HCT116 (cell line): Measurements from ENCODE around the gene LHX5. TPM values are rescaled to one million over a fixed set of nuclear protein-coding genes. Genes with fewer than 3 reads are reported as not detected.

Experiments
- ATAC-seq: fragments of 200-7000 bp; cut with Tn5 transposase; 2 replicates; pipeline ENCODE4 v1.9.1; 2020; ENCODE audit warnings: mild to moderate bottlenecking, moderate library complexity
- BruUV-seq: library from RNA; stranded (reverse); fragments of 400-500 nt; replicated peaks from 2 replicates; lab custom pipeline; 2021; lab: Mats Ljungman, UMichigan
- CTCF ChIA-PET: fragments of 300-600 bp; sonication (Branson Sonifier 250); formaldehyde crosslinking; loops from one replicate; lab custom pipeline; 2021; ENCODE audit warnings: antibody characterized with exemption; lab: Charles Lee
- POLR2A ChIA-PET: fragments of 300-600, 350-600 bp; sonication (Branson Sonifier 250); formaldehyde crosslinking; loops from one replicate; lab custom pipeline; 2021; ENCODE audit warnings: antibody characterized with exemption; lab: Charles Lee
- RAD21 ChIA-PET, 2 experiments: fragments of 300-600 bp; sonication (Branson Sonifier 250); formaldehyde crosslinking; loops; one replicate each; lab custom pipeline; 2023; ENCODE audit warnings: low total read pairs in 2 of 2; ENCODE audit not compliant: uncharacterized antibody in 2 of 2, unreplicated experiment in 2 of 2, low non-redundant PET in 1 of 2; lab: Charles Lee
- DNase-seq: peaks from one replicate; pipeline ENCODE4 v3.0.0-alpha.2; 2010; ENCODE audit warnings: low read depth, low spot score
- H2AFZ ChIP-seq: fragments of 200-600 bp; shearing (Covaris generic), sonication (generic); 2 replicates; pipeline ENCODE4 v1.6.1; 2017; ENCODE audit warnings: low read depth, mixed run types, mixed read lengths, antibody characterized with exemption, low read length; ENCODE audit not compliant: poor library complexity, severe bottlenecking
- H3K27ac ChIP-seq: 2 replicates; pipeline ENCODE4 v1.5.1; 2012; ENCODE audit warnings: low read depth, low read length
- H3K27me3 ChIP-seq: fragments of 200-600 bp; sonication (generic); 2 replicates; pipeline ENCODE4 v1.6.1; 2016; ENCODE audit warnings: mixed run types, low read length, mixed read lengths; ENCODE audit not compliant: insufficient read depth
- H3K36me3 ChIP-seq, 2 experiments: fragments of 200-500 bp in 1 of 2; fragments of 200-600 bp in 1 of 2; sonication (Bioruptor generic) in 1 of 2; sonication (generic) in 1 of 2; 2 replicates each; pipeline versions ENCODE4 v1.5.1 to v1.6.1; 2014 to 2016; ENCODE audit warnings: low read length in 2 of 2, inconsistent platforms in 1 of 2, mixed read lengths in 1 of 2, mixed run types in 1 of 2; ENCODE audit not compliant: insufficient read depth in 2 of 2, control insufficient read depth in 1 of 2
- H3K4me1 ChIP-seq, 2 experiments: fragments of 200-600 bp in 1 of 2; sonication (generic) in 1 of 2; 2 replicates each; pipeline versions ENCODE4 v1.5.1 to v1.6.1; 2012 to 2017; ENCODE audit warnings: low read length in 2 of 2, inconsistent platforms in 1 of 2, mild to moderate bottlenecking in 1 of 2, mixed read lengths in 1 of 2, mixed run types in 1 of 2, moderate library complexity in 1 of 2; ENCODE audit not compliant: insufficient read depth in 2 of 2, control insufficient read depth in 1 of 2
- H3K4me2 ChIP-seq: fragments of 200-600 bp; sonication (generic); 2 replicates; pipeline ENCODE4 v1.6.1; 2017; ENCODE audit warnings: mixed run types, low read length, mixed read lengths
- H3K4me3 ChIP-seq, 2 experiments: fragments of 200-600 bp in 1 of 2; sonication (generic) in 1 of 2; replicated peaks in 1 of 2; 2 replicates each; pipeline ENCODE4 v1.5.1; 2011 to 2016; ENCODE audit warnings: low read length in 2 of 2, control low read depth in 1 of 2, low read depth in 1 of 2, mild to moderate bottlenecking in 1 of 2, mixed read lengths in 1 of 2, mixed run types in 1 of 2
- H3K79me2 ChIP-seq: fragments of 200-600 bp; sonication (generic); 2 replicates; pipeline ENCODE4 v1.6.1; 2017; ENCODE audit warnings: mild to moderate bottlenecking, mixed run types, low read length, moderate library complexity, mixed read lengths; ENCODE audit not compliant: insufficient read depth
- H3K9ac ChIP-seq: fragments of 200-600 bp; sonication (generic); 2 replicates; pipeline ENCODE4 v1.6.1; 2016; ENCODE audit warnings: low read length, mixed read lengths
- H3K9me2 ChIP-seq: fragments of 200-600 bp; sonication (generic), shearing (Covaris generic); 2 replicates; pipeline ENCODE4 v1.6.1; 2017; ENCODE audit warnings: mixed run types, mild to moderate bottlenecking, moderate library complexity; ENCODE audit not compliant: insufficient read depth
- H3K9me3 ChIP-seq, 2 experiments: fragments of 200-500 bp in 1 of 2; fragments of 200-600 bp in 1 of 2; sonication (Bioruptor generic) in 1 of 2; sonication (generic) in 1 of 2; 2 replicates each; pipeline ENCODE4 v1.6.1; 2014 to 2017; ENCODE audit warnings: low read length in 2 of 2, mixed read lengths in 2 of 2, inconsistent platforms in 1 of 2, low read depth in 1 of 2, mild to moderate bottlenecking in 1 of 2, mixed run types in 1 of 2, moderate library complexity in 1 of 2; ENCODE audit not compliant: control insufficient read depth in 1 of 2, insufficient read depth in 1 of 2
- H4K20me1 ChIP-seq: fragments of 200-600 bp; sonication (generic), shearing (Covaris generic); 2 replicates; pipeline ENCODE4 v1.6.1; 2017; ENCODE audit warnings: mixed run types, mild to moderate bottlenecking, moderate library complexity; ENCODE audit not compliant: insufficient read depth
- CBX3 ChIP-seq: IDR thresholded peaks from 2 replicates; pipeline ENCODE4 v1.6.1; 2012; ENCODE audit warnings: low read depth
- CEBPB ChIP-seq: IDR thresholded peaks from 2 replicates; pipeline ENCODE4 v1.6.1; 2012; ENCODE audit warnings: low read depth
- FOSL1 ChIP-seq: IDR thresholded peaks from 2 replicates; pipeline ENCODE4 v1.6.1; 2012; ENCODE audit warnings: low read depth
- POLR2A ChIP-seq: IDR thresholded peaks from 2 replicates; pipeline ENCODE4 v1.7.0; 2011; ENCODE audit warnings: borderline replicate concordance; ENCODE audit not compliant: insufficient read depth, insufficient read length; ENCODE audit errors: extremely low read depth
- POLR2AphosphoS5 ChIP-seq: IDR thresholded peaks from 2 replicates; pipeline ENCODE4 v1.6.1; 2011; ENCODE audit warnings: mild to moderate bottlenecking, low read depth, low read length, moderate library complexity
- RAD21 ChIP-seq: IDR thresholded peaks from 2 replicates; pipeline ENCODE4 v1.6.1; 2012; ENCODE audit warnings: low read depth, mild to moderate bottlenecking
- SIN3A ChIP-seq: IDR thresholded peaks from 2 replicates; pipeline ENCODE4 v1.6.1; 2012; ENCODE audit warnings: low read depth
- SP1 ChIP-seq: IDR thresholded peaks from 2 replicates; pipeline ENCODE4 v1.6.1; 2012; ENCODE audit warnings: low read depth
- TCF7L2 ChIP-seq: IDR thresholded peaks from 2 replicates; pipeline ENCODE4 v1.7.0; 2011; ENCODE audit warnings: borderline replicate concordance, inconsistent platforms; ENCODE audit not compliant: insufficient read depth, insufficient read length; ENCODE audit errors: extremely low read depth
- ZFX ChIP-seq: fragments of 450-650 bp; IDR thresholded peaks from 2 replicates; pipeline ENCODE4 v1.6.1; 2017
- ZNF274 ChIP-seq: fragments of 200-500 bp; sonication (Bioruptor generic); IDR thresholded peaks from 2 replicates; pipeline ENCODE4 v1.6.1; 2014; ENCODE audit warnings: mild to moderate bottlenecking, low read depth, low read length, inconsistent platforms
- intact Hi-C: fragments of 100-400 bp; cut with micrococcal nuclease; formaldehyde crosslinking; loops from 2 replicates; pipeline ENCODE4 v1.10.0; 2022
- total RNA-seq: library from RNA; stranded (reverse); gene quantifications from one replicate; pipeline ENCODE4 v1.2.1, GENCODE V29; 2021; ENCODE audit not compliant: unreplicated experiment
- TF ChIP-seq, protein P1 (sequence below), 3 experiments: fragments of 200-600 bp in 1 of 3; sonication (generic) in 1 of 3; IDR thresholded peaks in 2 of 3; conservative IDR thresholded peaks in 1 of 3; 2 replicates each; pipeline ENCODE4 v1.5.1; 2012 to 2017; ENCODE audit warnings: low read depth in 2 of 3, low read length in 2 of 3, antibody characterized with exemption in 1 of 3, borderline replicate concordance in 1 of 3, control low read depth in 1 of 3, mild to moderate bottlenecking in 1 of 3, mixed read lengths in 1 of 3, mixed run types in 1 of 3, moderate library complexity in 1 of 3; ENCODE audit not compliant: insufficient read depth in 1 of 3
- TF ChIP-seq, protein P2 (sequence below): IDR thresholded peaks from 2 replicates; pipeline ENCODE4 v1.6.1; 2012

The LHX5 gene
- total RNA-seq, 1 experiment from 2014 or later = 2.4 TPM

DNA sequence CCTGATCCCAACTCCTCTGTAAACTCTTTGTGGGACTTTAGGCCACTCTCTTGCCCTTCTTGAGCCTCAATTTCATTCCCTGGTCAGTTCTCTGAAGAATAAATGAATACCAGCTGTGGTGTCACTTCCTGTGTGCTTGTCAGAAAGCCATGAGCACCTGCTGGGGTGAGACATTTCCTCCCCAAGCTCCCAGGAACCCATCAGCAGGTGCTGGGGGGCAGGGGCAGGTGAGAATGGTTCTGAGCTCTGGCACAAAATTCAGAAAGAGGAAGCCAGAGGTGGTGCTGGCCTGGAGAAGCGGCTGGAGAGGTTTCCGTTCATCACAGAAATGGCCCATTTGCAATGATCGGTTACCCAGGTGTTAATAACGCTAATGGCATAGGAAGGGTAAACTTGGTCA, 14.9 kb downstream of the LHX5 start:
- CTCF ChIA-PET = no interaction called here
- Histone ChIP-seq H3K9me2 (no peaks in the 10 kb centered on the region), H3K4me1 (no peaks in the 10 kb centered on the region; a peak in 1 of 4 replicates), H2AFZ (no peak overlapping the region), H3K4me3 (no peak overlapping the region), H3K9me3 (no peaks in the 10 kb centered on the region)
- ATAC-seq = no peak
- RAD21 ChIA-PET = no interaction called here
- TF ChIP-seq CEBPB (no peak), POLR2A (no peak), FOSL1 (no peak), RAD21 (no peak), ZFX (no peak), ZNF274 (no peak), CBX3 (no peak), TCF7L2 (no peak), SP1 (no peak), POLR2AphosphoS5 (no peak), SIN3A (no peak)
- TF ChIP-seq, protein P1, sequence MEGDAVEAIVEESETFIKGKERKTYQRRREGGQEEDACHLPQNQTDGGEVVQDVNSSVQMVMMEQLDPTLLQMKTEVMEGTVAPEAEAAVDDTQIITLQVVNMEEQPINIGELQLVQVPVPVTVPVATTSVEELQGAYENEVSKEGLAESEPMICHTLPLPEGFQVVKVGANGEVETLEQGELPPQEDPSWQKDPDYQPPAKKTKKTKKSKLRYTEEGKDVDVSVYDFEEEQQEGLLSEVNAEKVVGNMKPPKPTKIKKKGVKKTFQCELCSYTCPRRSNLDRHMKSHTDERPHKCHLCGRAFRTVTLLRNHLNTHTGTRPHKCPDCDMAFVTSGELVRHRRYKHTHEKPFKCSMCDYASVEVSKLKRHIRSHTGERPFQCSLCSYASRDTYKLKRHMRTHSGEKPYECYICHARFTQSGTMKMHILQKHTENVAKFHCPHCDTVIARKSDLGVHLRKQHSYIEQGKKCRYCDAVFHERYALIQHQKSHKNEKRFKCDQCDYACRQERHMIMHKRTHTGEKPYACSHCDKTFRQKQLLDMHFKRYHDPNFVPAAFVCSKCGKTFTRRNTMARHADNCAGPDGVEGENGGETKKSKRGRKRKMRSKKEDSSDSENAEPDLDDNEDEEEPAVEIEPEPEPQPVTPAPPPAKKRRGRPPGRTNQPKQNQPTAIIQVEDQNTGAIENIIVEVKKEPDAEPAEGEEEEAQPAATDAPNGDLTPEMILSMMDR (IDR thresholded peaks at IDR 0.05 in 2 of 3, conservative IDR thresholded peaks at IDR 0.05 in 1 of 3; ENCODE audit: borderline replicate concordance in 1 of 3, insufficient read depth in 1 of 3, low read depth in 2 of 3, low read length in 2 of 3) = no peak
- TF ChIP-seq, protein P2, sequence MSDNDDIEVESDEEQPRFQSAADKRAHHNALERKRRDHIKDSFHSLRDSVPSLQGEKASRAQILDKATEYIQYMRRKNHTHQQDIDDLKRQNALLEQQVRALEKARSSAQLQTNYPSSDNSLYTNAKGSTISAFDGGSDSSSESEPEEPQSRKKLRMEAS = no peak
- TF ChIP-seq, all 23 proteins: peak for 0
- peaks cover 21% of the 10 kb centered on the region for H3K27me3 ChIP-seq
- no peaks in the 10 kb centered on the region for H4K20me1 ChIP-seq
- DNase-seq = no peak
- no TSS peak for BruUV-seq
- intact Hi-C loops = no loop called here
- POLR2A ChIA-PET = no interaction called here
- H3K9ac ChIP-seq = no peak overlapping the region
- H3K4me2 ChIP-seq = no peak overlapping the region
- H3K36me3 ChIP-seq = no peaks in the 10 kb centered on the region
- H3K27ac ChIP-seq = no peak overlapping the region
- H3K79me2 ChIP-seq = no peaks in the 10 kb centered on the region
